DMS53 (cell line): ENCODE results near the gene PPP1R12B.
A peak's percentile ranks its signal among the peaks of the same experiment; 100 is the strongest.

ENCODE experiments used
- DNase-seq: peaks from one replicate; lab custom pipeline; 2025; lab: John Stamatoyannopoulos, UW

Gene PPP1R12B, protein sequence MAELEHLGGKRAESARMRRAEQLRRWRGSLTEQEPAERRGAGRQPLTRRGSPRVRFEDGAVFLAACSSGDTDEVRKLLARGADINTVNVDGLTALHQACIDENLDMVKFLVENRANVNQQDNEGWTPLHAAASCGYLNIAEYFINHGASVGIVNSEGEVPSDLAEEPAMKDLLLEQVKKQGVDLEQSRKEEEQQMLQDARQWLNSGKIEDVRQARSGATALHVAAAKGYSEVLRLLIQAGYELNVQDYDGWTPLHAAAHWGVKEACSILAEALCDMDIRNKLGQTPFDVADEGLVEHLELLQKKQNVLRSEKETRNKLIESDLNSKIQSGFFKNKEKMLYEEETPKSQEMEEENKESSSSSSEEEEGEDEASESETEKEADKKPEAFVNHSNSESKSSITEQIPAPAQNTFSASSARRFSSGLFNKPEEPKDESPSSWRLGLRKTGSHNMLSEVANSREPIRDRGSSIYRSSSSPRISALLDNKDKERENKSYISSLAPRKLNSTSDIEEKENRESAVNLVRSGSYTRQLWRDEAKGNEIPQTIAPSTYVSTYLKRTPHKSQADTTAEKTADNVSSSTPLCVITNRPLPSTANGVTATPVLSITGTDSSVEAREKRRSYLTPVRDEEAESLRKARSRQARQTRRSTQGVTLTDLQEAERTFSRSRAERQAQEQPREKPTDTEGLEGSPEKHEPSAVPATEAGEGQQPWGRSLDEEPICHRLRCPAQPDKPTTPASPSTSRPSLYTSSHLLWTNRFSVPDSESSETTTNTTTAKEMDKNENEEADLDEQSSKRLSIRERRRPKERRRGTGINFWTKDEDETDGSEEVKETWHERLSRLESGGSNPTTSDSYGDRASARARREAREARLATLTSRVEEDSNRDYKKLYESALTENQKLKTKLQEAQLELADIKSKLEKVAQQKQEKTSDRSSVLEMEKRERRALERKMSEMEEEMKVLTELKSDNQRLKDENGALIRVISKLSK

GRCh38 chr1:202348509-202349205 lies at the start of gene PPP1R12B:
Gene PPP1R12B, plus strand, starts transcription at chr1:202348699. Its CDS starts 153 bp downstream, at chr1:202348852.
- DNase-seq, result peak; percentile 100

- no peak for DNase-seq
Observed at GRCh38 chr1:202302166-202302565, 46.3 kb upstream of the PPP1R12B start.

DNA sequence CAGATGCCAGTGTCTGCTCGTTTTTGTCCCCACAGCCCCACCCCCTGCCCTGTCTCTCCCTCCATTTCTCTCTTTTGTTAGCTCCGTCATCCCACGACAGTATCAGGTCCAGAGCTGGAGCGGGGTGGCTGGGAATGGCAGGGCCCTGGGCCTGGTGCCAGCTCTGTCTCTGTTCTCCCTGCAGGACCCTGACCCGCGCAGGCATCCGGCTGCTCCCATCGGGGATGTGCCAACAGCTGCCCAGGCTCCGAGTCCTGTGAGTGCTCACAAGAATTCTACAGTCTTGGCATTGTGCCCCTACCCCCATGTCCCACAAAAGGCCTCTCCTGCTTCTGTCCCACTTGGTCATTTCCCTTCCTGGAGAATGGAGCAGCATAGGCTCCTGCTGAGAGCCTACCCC lies 44.1 kb upstream of the PPP1R12B start:
- no peak for DNase-seq

DNA sequence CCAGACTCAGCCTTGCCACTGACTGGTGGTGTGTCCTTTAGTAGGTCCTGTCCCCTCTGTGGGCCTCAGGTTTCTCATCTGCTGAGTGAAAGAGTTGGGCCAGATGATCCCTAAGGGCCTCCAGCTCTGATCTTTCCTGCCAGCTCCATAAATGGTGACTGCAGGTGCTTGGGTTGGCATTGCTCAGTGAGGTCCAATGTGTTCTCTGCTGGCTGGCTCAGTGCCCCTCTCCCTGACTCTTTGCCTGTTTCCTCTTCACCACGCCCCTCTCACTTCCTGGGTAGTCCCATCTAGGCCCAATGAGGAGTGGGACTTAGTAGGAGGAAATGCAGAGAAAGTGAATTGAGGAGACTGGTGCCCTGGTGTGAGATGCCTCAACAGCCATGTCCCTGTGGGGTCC lies 43.3 kb upstream of the PPP1R12B start:
- DNase-seq, result no peak

- DNase-seq, result no peak
Observed at GRCh38 chr1:202306535-202307345, 41.8 kb upstream of the PPP1R12B start.

DNA sequence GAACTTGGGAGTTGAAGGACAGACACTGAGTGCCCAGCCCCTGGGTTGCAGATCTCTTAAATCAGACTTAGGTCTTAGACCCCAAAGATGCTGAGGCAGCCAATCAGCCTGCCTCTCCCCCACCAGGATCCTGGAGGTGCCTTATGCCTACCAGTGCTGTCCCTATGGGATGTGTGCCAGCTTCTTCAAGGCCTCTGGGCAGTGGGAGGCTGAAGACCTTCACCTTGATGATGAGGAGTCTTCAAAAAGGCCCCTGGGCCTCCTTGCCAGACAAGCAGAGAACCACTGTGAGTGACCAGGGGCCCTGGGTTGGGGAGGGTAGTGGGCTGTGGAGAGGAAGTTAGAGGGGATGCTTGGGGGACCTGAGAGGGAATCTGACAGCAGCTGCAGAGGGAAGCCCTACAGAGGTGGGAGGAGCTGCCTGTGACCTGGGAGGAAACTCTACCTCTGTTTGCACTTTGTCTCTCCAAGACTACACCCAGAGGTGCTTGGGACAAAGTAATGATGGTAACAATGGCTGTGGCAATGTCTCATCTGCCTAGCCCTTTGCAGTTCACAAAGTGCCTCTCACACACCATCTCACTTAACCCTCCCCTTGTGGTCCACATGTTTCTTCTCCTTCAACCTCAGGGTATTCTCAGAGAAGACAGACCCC lies 38.3 kb upstream of the PPP1R12B start:
- peak; percentile 23 for DNase-seq

- no peak for DNase-seq
Observed at GRCh38 chr1:202310746-202311145, 37.8 kb upstream of the PPP1R12B start.

- no peak for DNase-seq
Observed at GRCh38 chr1:202311875-202312635, 36.4 kb upstream of the PPP1R12B start.

- DNase-seq, result peak; percentile 94
Observed at GRCh38 chr1:202315576-202316168, 32.8 kb upstream of the PPP1R12B start.

GRCh38 chr1:202316186-202316585 lies 32.3 kb upstream of the PPP1R12B start:
- DNase-seq, result no peak

DNA sequence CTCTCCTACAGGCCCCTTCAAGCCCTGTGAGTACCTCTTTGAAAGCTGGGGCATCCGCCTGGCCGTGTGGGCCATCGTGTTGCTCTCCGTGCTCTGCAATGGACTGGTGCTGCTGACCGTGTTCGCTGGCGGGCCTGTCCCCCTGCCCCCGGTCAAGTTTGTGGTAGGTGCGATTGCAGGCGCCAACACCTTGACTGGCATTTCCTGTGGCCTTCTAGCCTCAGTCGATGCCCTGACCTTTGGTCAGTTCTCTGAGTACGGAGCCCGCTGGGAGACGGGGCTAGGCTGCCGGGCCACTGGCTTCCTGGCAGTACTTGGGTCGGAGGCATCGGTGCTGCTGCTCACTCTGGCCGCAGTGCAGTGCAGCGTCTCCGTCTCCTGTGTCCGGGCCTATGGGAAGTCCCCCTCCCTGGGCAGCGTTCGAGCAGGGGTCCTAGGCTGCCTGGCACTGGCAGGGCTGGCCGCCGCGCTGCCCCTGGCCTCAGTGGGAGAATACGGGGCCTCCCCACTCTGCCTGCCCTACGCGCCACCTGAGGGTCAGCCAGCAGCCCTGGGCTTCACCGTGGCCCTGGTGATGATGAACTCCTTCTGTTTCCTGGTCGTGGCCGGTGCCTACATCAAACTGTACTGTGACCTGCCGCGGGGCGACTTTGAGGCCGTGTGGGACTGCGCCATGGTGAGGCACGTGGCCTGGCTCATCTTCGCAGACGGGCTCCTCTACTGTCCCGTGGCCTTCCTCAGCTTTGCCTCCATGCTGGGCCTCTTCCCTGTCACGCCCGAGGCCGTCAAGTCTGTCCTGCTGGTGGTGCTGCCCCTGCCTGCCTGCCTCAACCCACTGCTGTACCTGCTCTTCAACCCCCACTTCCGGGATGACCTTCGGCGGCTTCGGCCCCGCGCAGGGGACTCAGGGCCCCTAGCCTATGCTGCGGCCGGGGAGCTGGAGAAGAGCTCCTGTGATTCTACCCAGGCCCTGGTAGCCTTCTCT lies 30.3 kb upstream of the PPP1R12B start:
- DNase-seq, result no peak

- DNase-seq, result no peak
Observed at GRCh38 chr1:202319381-202320080, 29.0 kb upstream of the PPP1R12B start.

GRCh38 chr1:202320081-202320405 lies 28.5 kb upstream of the PPP1R12B start:
- no peak for DNase-seq

DNA sequence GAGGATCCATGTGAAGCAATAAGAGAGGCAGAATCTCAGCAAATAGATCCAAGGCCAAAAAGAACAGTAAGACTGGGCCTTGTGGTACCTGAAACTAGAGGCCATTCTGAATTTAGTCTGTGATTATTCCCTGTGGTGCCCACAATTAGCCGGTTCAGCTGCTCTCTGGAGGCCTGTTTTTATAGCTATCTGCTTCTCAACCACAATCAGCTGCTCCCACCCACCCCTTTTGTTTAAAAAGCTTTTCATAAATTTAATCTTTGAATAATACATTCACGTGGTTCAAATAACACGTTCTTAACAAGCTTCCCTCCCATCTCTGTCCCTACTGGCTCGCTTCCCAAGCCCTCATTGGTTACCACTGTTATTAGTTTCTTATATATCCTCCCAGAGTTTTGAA lies 24.8 kb upstream of the PPP1R12B start:
- no peak for DNase-seq

DNA sequence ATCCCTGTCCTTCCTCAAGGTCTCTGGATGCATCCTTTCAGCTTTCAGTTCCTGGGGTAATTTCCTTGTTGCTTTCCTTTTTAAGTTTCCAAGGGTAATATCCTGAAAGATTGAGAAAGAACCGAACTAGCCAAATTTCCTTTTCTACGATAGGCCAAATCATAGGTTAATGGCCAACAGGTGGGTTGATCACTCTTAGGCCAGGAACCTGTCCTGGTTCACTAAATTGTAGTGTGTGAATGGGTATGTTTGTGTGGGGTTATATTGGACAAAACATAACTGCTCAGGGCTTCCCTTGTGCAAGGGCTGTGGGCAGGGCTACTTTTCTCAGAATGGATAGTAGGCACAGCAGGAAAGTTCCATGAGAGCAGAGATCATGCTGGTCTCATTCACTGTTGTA lies 23.9 kb upstream of the PPP1R12B start:
- DNase-seq, result no peak

DNA sequence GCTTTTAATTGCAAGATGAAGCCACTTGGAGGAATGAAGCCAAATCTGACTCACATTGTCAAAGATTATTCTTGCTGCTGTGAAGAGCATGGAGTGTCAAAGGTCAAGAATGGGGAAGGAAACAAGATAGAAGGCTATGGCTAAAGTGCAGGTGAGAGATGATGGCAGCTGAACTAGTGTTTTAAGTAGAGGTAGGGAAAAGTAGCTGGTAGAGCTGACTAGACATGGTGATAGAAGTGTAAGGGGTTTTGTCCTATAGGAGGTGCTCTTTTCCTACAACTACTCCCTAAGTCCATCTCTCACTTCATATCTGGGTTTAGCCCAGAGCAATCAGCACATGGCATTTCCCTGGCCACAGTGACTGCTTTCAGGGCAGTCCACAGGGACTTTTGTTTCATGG lies 18.6 kb upstream of the PPP1R12B start:
- peak; percentile 48 for DNase-seq

DNA sequence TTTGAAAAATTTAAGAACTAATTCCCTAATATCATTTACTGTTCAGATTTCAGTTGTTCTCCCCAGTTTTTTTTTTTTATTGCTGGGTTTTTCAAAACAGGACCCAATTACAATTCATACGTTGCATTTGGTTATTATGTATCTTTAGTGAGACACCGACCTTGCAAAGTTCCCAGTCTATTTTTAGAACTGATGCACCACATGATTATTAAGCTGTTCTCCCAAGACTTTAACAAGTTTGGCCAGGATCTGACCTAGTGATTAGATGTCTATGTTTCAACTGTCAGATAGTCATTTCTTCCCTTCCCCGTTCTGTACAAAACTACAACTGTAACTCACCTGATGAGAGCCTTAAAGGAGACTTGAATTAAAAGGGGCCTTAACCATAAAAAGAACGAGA lies 14.6 kb upstream of the PPP1R12B start:
- no peak for DNase-seq
